ENCODE measurements around the gene AMY2B.
"Not testable (repeated sequence)": the region's sequence is repeated elsewhere in the genome, so short reads cannot be mapped to it uniquely, and the experiment has no call there.

Gene AMY2B

DNA sequence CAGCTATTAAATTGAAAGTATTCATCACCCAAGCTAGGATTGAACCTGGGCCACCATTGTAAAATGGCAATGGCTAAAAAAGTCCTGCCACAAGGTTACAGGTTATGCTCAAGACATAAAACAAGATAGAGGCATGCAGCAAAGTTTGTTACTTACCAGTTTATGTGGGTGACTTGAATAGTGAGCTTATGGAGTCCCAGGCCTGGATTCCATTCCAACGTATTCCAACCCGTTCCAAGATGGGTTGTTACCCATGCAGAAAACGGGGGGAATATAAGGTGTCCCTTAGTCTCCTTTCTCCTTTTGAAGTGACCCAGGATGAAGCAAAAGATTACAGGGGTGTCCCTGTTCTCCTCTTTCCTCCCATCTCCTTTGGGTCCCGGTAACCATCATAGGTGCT lies 56.0 kb downstream of the AMY2B start:
- DNase-seq, result not testable (repeated sequence)
